GM19455 (cell line): Measurements from ENCODE around the gene FSTL4.

Source experiments
- ATAC-seq: cut with Tn5 transposase; IDR thresholded peaks from one replicate; pipeline ENCODE4 v1.9.1; 2021; ENCODE audit not compliant: unreplicated experiment

The FSTL4 gene

GRCh38 chr5:133393776-133394476 is 218.4 kb downstream of the FSTL4 start:
- ATAC-seq: no peak

GRCh38 chr5:133392448-133392847 is 219.9 kb downstream of the FSTL4 start:
- ATAC-seq: no peak

- ATAC-seq: no peak
Measured at GRCh38 chr5:133391354-133392136, 220.8 kb downstream of the FSTL4 start.

- no peak for ATAC-seq
Measured at GRCh38 chr5:133390416-133391353, 221.7 kb downstream of the FSTL4 start.

- ATAC-seq: no peak
Measured at GRCh38 chr5:133389066-133389590, 223.2 kb downstream of the FSTL4 start.

GRCh38 chr5:133387621-133388020 is 224.7 kb downstream of the FSTL4 start:
- ATAC-seq: no peak

GRCh38 chr5:133387091-133387490 is 225.2 kb downstream of the FSTL4 start:
- no peak for ATAC-seq

- ATAC-seq: no peak
Measured at GRCh38 chr5:133386662-133387061, 225.7 kb downstream of the FSTL4 start.

- ATAC-seq: no peak
Measured at GRCh38 chr5:133385346-133385745, 227.0 kb downstream of the FSTL4 start.

GRCh38 chr5:133384903-133385302 is 227.4 kb downstream of the FSTL4 start:
- ATAC-seq: no peak

- no peak for ATAC-seq
Measured at GRCh38 chr5:133384120-133384855, 228.1 kb downstream of the FSTL4 start.

- no peak for ATAC-seq
Measured at GRCh38 chr5:133383580-133383939, 228.8 kb downstream of the FSTL4 start.

- ATAC-seq: no peak
Measured at GRCh38 chr5:133382661-133383579, 229.4 kb downstream of the FSTL4 start.

GRCh38 chr5:133381571-133382365 is 230.6 kb downstream of the FSTL4 start:
- no peak for ATAC-seq

- ATAC-seq: no peak
Measured at GRCh38 chr5:133381041-133381440, 231.3 kb downstream of the FSTL4 start.

GRCh38 chr5:133377736-133378135 is 234.6 kb downstream of the FSTL4 start:
- ATAC-seq: no peak

- ATAC-seq: no peak
Measured at GRCh38 chr5:133376986-133377385, 235.4 kb downstream of the FSTL4 start.

GRCh38 chr5:133373121-133373870 is 239.0 kb downstream of the FSTL4 start:
- ATAC-seq: no peak
